NCI-H345 treated with DMSO at 0.1 percent for 48 hours (cell line): Measurements from ENCODE around the gene RNF144A.
"Not testable (repeated sequence)": the region's sequence is repeated elsewhere in the genome, so short reads cannot be mapped to it uniquely, and the experiment has no call there.

Source experiments
- DNase-seq: peaks from one replicate; lab custom pipeline; 2025; ENCODE audit not compliant: unreplicated experiment; lab: John Stamatoyannopoulos, UW

Gene RNF144A

GRCh38 chr2:6995391-6996097, 78.3 kb downstream of the RNF144A start:
- no peak for DNase-seq

- DNase-seq: no peak
Observed at GRCh38 chr2:6999211-6999877, 82.1 kb downstream of the RNF144A start.

GRCh38 chr2:7001395-7001794, 84.2 kb downstream of the RNF144A start:
- DNase-seq: not testable (repeated sequence)

GRCh38 chr2:7003895-7004294, 86.7 kb downstream of the RNF144A start:
- DNase-seq: no peak

GRCh38 chr2:7004636-7005035, 87.4 kb downstream of the RNF144A start:
- DNase-seq: no peak

- no peak for DNase-seq
Observed at GRCh38 chr2:7007488-7007845, 90.3 kb downstream of the RNF144A start.

GRCh38 chr2:7007846-7008741, 90.9 kb downstream of the RNF144A start:
- no peak for DNase-seq

- no peak for DNase-seq
Observed at GRCh38 chr2:7009207-7009911, 92.1 kb downstream of the RNF144A start.

GRCh38 chr2:7010391-7011054, 93.3 kb downstream of the RNF144A start:
- no peak for DNase-seq

GRCh38 chr2:7011356-7012083, 94.3 kb downstream of the RNF144A start:
- peak; percentile 88 for DNase-seq

- peak; percentile 97 for DNase-seq
Observed at GRCh38 chr2:7012141-7012764, 95.0 kb downstream of the RNF144A start.

- no peak for DNase-seq
Observed at GRCh38 chr2:7013471-7014160, 96.4 kb downstream of the RNF144A start.

GRCh38 chr2:7014174-7014640, 97.0 kb downstream of the RNF144A start:
- DNase-seq: no peak

GRCh38 chr2:7015007-7015950, 98.1 kb downstream of the RNF144A start:
- DNase-seq: peak; percentile 57

GRCh38 chr2:7016148-7016547, 98.9 kb downstream of the RNF144A start:
- no peak for DNase-seq

GRCh38 chr2:7016601-7017211, 99.5 kb downstream of the RNF144A start:
- DNase-seq: no peak

- DNase-seq: no peak
Observed at GRCh38 chr2:7017671-7018281, 100.6 kb downstream of the RNF144A start.
